ENCODE data around the gene FARP1. TPM values are rescaled to one million over a fixed set of nuclear protein-coding genes. Genes with fewer than 3 reads are reported as not detected.

FARP1 gene
- total RNA-seq, 1 donor from 2014 or later, result 14.9 TPM

DNA sequence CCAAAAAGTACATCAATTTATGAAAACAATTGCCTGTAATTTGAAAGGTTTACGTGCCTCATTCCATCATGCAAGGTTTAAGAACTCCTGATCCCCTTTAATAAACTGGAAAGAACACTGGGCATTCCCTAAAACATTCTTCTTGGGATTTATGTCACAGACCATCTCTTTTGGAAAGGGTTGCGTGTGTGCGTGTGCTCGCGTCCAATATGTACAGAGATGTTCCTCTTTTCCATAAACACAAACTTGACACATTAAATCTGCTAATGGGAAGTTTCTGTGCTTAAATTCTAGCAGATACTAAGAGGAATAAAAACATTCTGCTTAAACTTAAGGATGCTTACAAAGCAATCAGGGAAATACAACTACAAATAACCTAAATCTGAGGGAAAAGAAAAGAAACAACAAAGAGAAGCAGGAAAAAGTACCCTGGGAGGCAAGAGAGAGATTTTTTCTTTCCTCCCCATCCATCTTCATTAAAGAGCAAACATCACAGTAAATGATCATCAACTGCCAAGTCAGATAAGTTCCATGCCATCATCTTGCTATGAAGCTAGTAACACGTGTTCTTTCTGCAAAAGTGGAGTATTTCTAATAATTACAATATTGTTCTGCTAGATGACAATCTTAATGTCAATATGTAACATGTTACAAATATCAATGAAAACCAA is 350.3 kb downstream of the FARP1 start:
- no peak for DNase-seq (ENCODE audit: low read depth in 2 of 2)

DNA sequence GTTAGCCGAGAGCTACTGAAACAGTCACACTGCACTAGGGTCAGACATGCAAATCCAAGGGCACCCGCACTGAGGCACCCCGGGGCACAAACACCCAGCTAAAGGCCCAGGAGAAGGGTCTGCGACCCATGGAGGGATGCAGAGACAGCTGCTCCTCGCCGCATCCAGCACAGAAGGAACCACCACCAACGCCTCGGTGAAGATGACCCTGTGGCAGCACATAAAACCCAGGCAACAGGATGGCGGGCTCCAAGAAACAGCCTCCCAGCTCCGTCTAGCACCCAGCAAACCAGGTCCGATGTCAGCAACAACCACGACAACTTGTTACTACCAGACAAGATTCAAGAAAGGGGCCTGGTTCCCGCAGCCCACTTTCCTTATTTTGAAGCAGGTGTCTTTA is 351.9 kb downstream of the FARP1 start:
- DNase-seq (ENCODE audit: low read depth in 2 of 2), result no peak

DNA sequence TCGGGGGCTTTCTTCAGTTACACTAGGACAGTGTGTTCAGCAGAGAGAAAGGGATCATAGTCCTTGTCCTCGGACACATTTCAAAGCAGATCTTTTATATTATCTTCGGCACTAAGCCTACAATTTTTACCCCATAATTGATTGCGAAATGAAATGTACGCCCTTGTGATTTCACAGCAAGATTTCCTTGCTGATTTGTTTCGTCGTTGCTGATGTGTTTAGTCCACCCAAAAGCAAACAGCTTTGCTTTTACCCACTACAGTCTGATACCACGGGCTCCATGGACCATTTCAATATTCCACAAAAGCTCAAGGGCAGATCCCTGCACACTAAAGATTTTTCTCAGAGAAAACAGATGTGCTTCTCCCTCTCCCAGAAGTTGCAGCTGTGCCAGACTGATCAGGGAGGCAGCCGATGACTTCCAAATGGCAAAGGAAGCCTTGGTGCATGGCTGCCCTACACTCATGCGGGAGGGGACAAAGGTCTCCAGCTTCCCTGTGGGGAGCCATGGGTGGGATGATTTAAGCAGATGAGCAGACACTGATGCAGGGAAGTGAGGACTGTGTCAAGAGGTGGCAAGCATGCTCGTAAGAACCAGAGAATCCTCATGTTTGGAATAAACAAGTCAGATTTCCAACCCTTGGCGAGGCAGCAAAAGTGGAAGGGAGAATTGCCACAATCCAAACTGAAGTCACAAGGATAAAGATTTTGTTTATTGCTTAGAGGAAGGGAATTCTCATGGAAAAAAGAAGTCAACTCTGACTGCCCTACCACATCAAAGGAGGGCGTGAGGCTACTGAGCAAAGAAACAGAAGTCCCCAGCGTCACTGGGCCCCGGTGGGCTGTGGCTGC is 353.0 kb downstream of the FARP1 start:
- no peak for DNase-seq (ENCODE audit: low read depth in 2 of 2)

DNA sequence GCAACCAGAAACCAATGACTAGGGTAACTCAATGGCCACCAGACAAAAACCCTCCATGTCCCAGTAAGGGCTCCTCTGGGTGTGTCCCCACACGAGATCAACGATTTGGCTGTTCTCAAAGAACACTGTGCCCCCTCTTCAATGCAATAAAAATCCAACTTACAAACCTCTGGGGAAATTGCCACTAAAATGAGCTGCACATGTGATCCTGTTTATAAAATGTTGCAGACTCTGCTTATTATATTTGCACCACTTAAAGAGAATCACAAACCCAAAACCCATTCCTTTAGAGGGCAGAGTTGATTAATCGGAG is 353.5 kb downstream of the FARP1 start:
- DNase-seq (ENCODE audit: low read depth in 2 of 2), result no peak

DNA sequence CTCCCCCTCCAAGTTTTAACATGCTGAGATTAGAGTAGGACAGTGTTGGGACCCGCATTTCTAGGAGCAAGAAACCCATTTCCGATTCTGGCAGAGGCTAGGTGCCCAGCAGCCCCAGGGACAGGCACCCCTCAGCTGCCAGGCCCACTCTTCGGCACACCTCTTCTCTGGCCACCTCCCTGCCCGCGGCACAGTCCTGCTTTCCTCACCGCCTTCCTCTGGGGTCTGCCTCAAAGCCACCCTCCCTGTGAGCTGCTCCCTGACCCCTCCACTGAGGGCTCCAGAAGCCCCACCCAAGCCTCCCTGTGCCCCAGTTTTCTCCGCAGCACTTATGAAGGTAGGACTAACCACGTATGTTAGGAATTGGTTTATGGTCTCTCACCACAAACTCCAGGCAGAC is 354.1 kb downstream of the FARP1 start:
- DNase-seq (ENCODE audit: low read depth in 2 of 2), result no peak

DNA sequence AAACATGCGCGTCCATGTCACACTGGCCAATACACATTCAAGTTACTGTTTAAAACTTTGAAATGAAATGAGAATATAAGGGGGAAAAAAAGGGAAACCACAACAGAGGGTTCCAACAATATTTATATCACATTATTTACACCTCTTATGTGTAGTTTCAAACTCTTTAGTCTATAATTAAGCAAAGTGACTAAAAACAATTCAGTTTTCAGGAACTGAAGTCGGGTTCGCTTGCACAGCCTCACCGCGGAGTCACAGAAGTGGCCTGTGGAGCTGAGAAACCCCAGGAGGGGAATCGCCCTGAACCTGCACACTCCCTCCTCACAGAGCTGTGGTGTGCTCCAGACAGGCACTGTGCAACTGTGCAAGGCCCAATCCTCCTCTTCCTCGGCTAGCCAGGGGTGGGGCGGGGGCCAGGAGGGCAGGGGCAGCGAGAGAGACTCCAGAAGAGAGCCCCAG is 358.1 kb downstream of the FARP1 start:
- no peak for DNase-seq (ENCODE audit: low read depth in 2 of 2)

DNA sequence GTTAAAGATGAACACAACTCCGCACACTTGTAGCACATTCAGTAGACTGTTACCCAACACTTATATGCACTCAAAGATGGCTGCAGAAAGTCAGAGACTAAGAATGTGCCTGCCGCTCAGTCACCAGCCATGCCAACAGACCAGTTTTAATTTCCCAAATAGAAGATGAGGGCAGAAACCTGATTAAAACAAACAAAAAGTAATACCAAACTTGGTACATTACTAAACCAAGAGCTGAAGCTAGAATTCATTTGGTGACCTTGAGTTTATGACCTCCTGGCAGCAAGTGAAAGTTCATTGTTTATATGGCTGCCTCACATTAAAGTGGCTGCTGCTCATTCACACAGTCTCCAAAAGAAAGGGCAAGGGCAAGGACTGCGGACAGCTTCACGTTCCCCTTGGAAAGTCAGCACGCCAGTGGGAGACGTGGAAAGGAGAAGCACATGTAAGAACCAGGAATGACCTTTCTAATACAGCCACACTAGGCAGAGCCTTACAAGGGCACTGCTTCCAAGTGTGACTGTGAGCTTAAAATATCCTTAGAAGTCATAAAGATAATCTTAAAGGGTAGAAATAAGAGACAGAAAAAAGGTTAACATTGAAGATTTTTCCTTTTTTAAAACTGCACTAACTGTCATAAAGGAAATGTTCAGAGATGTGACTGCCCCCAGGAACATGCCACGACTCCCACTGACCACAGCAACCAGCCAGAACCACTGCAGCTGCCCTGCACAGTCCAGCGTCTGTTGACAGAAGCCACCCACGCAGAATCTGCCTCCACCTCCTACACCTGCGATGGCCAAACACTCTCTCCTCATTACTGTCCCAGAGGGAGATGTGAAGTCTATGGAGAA is 360.5 kb downstream of the FARP1 start:
- DNase-seq (ENCODE audit: low read depth in 2 of 2), result peak in 1 of 2 donors; percentile 12

DNA sequence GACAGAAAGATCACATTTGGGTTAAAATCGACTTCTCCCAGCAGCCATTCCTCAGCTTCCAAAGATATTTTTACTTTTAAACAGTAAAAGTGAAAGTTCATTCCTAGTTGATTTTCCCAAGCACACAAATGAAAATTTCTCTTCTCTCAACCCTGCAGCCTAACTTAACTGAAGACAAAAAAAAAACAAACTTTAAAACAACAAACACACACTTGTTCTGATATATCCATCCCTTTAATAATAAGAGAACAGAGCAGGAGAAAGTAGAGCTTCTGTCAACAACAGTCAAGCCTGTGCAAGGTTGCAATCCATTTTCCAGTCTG is 361.1 kb downstream of the FARP1 start:
- no peak for DNase-seq (ENCODE audit: low read depth in 2 of 2)

DNA sequence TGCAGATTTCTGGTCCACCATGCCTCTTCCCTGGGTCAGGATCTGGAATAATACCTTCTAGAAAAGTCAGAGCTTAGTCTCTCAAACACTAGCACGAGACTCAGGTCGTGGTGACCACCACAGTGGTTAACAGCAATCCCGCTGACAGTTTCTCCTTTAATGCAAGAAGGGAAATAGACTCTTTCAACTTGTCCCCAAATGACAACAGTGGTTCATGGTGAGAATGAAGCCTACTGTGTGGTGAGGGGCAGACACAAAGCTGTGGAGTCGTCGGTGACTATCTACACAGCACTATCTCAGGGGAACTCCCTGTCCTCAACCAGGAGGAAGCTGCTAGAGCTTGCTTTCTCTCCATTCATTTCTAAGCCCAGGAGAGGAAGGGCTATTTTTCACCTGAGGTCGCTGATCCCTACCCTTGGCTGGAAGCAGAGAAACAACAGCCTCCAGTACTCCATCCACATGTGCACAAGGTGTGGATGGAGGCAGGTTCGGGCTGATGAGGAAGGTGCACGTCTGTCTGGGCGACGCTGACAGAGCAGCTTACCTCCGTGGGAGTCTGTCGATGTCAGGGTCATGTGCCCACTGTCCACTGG is 361.6 kb downstream of the FARP1 start:
- DNase-seq (ENCODE audit: low read depth in 2 of 2), result no peak

Other genes starting within 250 kb of the FARP1 start
- 99.0 and 128 TPM in 2 replicates for gene IPO5, start 189.4 kb upstream of the FARP1 start, total RNA-seq
- gene RNF113B, start 34.2 kb downstream of the FARP1 start, total RNA-seq, result not detected in 2 replicates